GM18858 (cell line): ENCODE measurements around the gene XYLT2.

Experiments
- ATAC-seq: cut with Tn5 transposase; IDR thresholded peaks from one replicate; pipeline ENCODE4 v1.9.1; 2021; ENCODE audit not compliant: unreplicated experiment

The XYLT2 gene

DNA sequence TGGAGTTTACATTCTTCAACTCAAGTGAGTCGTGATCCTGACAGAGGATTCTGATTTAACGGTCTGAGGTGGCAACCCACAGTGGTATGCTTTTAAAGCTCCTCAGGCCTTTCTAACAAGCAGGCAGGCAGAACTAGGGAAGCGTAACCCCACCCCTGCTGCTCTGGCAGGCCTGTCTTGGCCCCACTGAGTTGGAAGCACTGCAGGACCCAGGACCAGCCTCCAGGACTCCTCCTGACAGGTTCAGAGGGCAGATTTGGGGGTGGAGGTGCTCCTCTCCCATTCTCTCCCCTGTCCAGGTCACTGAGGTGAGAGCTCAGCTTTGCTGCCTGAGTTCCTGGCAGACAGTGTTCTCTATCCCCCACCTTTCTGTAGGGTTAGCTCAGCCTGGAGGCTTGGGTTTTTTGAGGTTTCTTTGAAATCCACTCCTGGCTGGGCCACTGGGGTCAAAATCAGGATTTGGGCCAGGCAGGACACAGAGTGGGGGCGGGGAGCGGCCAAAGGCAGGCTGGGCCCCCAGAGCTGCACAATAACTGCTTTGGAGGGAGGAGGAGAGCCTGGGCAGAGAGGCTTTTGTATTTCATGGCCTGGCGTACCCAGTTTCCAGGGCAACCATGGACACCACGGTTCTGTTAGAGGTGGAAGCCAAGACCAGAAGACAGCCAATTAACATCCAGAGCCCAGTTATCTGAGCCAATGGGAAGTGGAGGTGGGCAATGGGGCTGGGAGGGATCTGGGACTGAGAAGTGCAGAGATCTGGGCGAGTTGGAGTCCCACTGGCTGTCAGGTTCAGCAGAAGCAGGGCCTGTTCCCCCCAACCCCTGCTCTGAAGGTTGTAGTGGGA is 17.5 kb downstream of the XYLT2 start:
- ATAC-seq, result no peak

DNA sequence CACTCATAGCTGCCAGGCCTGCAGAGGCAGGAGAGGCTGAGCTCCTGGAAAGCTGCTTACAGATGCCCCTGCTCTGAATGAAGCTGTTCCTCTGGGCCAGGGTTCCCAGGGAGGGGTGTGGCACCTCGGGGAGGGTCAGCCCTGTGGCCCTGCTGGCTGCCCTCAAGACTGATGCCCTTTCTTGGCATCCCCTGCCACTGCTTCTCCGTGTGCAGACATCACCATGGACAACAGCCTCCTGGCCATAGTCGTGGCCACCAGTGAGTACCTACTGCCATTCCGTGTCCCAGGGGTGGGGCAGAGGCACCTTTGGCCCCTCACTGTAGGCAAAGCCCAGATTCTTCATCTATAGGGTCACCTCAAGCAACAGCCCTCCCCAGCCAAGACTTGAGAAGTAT is 18.1 kb downstream of the XYLT2 start:
- no peak for ATAC-seq

DNA sequence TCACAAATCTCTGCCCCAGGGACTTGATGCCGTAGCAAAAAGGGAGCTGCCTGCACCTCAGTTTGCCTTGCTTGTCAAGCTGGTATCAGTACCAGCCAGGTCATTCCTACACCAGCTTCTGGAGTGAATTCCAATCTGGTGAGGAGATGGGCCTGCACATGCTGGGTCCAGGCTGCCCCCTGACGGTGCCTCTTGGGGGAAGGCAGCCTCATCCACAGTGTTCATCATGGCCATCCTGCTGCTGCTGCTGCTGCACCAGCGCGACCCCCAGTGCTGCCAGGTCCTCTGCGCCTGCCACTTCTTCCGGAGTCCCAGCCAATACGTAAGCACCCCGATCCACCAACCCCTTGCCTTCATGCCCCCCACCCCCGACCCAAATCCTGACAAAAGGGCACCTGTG is 18.8 kb downstream of the XYLT2 start:
- no peak for ATAC-seq

DNA sequence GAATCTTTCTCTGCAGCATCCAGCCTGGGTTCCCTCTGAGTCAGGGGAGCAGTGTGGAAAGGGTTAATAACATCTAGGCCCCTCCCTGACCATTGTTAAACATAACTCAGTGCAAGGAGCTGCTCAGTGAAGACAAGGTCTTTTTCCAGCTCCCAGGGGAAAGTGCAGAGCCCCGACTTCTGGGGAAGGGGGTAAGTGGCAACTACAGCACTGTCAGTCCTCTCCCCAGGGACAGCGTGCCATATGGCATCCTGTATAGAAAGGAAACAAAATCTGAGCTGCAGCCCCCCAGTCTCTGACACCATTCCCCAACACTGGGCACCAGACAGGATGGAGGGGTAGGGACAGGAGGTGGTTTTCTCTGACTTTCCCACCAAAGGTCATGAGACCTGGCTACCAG is 19.2 kb downstream of the XYLT2 start:
- ATAC-seq, result no peak

DNA sequence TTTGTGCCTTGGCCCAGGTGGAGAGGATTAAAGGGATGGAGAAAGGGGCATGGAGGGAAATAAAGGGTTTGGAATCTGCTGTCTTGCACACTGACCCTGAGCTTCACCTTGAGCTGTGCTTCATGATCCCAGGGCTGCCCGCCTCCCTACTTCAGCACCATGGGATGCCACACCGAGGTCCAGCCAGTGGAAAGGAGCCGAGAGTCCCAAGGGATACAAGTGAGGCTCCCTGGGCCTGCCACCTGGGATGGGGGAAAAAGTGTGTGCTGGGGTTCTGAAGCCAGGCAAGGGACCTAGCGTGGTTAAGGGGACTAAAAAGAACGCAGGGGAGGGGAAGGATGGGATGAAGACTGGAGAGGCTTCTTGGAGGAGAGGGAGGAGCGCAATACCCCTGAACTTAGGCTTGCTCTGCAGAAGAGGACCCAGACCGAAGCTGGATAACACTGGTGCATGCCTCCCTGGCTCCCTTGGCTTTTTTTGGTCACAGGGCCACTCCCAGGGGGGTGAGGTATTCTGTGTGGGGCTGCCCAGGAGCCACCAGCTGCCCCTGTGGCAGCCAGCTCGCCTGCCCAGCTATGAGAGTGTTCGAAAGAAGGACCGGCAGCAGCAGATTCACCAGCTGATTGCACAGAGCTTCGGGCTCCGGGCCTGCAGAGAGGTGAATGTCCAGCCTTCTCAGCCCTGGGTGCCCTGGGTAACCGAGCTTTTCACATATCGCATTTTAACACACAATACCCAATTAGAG is 19.9 kb downstream of the XYLT2 start:
- no peak for ATAC-seq

DNA sequence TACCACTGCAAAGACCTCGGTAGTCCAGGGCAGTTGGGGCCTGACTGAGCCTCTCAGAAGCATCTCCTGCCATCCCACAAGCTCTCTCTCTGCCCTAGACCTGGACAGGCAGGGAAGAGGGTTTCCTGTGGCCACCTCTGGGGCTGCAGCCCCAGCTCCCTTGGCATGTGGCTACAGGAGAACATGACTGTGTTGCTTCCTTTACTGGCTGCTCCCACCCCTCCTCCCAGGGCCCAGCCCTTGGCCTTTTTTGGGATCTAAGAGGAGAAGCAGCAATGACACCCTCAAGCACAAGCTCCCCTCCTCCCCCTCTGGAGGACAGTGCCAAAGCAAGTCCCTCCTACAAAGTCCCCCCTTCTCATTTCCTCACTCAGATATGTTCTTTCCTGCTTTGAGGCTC is 21.5 kb downstream of the XYLT2 start:
- ATAC-seq, result no peak

DNA sequence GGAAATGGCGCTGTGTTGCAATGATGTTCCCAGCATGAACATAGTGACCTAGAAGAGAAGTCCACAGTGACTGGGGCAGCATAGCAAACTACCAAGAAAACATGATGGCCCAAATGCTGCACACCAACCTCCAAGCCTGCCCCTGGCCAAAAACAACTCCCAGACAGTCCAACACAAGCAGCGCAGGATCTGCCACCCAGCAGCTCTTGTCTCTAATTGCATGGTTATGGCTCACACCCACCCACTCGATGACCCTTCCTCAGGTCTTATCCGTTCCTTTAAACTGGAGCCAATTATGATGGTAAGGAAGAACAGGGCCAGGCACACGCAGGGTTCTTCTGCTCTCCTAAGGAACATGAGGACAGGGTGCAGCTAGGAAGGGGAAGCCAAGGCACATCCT is 24.1 kb downstream of the XYLT2 start:
- ATAC-seq, result no peak

DNA sequence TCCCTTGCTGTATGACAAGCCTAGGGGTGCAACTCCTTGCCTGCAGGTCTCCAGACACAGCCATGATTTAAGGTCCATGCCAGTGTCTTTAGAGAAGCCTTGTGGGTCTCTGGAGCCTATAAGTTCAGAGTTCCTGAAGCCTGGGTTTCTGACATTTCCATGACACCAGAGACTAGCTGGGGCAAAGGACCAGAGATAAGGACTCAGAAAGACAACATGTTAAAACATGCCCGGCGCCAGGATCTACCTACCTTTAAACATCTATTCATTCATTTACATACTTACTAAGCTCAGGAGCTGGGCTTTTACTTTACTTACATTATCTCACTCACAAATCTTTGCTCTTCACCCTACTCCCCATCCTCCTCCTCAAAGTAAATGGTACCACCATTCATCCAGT is 25.6 kb downstream of the XYLT2 start:
- ATAC-seq, result no peak

DNA sequence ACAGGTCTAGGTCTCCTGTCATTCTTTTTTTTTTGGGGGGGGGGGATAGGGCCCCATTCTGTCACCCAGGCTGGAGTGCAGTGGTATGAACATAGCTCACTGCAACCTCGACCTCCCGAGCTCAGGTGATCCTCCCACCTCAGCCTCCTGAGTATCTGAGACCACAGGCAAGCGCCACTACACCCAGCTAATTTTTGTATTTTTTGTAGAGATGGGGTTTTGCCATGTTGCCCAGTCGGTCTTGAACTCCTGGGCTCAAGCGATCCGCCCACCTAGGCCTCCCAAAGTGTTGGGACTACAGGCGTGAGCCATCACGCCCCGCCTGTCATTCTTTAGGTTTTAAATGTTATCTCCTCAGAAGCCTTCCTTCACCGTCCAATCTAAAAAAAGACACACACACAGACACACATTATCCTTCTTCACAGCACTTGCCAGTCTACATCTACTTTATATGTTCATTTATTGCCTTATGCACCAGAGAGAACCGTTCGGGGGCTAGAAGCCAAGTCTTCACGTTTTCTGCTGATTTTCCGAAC is 26.4 kb downstream of the XYLT2 start:
- no peak for ATAC-seq

DNA sequence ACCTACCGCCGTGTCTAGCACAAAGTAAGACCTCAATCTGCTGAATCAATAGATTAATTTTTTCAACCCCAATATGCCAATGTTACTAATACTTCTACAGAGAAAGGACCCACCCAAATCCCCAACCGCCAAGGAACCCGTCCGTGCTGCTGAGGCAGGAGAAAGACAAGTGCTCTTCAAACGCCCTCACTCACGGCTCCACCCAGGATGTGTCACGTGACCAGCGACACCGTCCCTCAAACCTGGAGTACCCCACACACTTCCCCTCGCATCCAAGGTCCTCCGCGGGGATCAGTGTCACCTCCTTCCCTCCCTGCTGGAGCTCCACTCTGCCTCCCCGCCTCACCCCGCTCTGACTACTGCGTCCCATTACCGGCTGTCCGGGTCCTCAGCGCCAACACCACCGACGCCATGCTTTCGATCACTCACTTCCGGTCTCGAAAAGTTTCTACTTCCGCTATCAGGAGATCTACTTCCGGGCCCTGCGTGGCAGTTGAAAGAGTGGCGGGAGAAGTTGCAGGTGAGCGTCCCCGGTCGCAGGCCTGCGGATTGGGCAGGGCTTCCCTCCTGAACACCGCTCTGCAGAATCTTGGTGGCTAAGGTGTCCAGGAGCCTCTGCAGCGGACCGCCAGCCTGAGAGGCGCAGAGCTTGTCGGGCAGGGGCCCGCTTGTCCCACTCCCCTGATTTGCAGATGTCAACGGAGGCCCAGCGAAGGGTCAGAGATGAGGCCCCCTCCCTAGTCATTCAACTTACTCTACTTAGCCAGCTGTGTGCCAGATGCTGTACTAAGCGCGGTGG is 27.0 kb downstream of the XYLT2 start, which contains the start of the genes EME1 and MRPL27:
Gene EME1 (plus strand): TSS at position 472 of the 799 bp plus-strand sequence. CDS start 1,980 bp downstream, outside the sequence.
Gene MRPL27 (minus strand): TSS at position 427 of the 799 bp plus-strand sequence. CDS start 14 bp downstream, at position 413.
- ATAC-seq, result peak; percentile 76

DNA sequence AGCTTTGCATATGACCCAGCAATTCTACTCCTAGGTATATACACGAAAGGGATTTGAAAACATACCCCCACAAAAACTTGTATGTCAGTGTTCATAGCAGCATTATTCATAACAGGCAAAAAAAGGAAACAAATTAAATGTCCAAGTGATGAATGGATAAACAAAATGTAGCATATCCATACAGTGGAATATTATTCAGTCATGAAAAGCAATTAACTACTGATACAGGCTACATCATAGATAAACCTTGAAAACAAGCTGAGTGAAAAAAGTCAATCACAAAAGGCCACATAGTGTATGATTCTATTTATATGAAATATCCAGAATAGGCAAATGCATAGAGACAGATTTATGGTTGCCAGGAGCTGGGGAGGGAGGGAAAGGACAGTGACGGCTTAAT is 27.8 kb downstream of the XYLT2 start:
- ATAC-seq, result no peak

DNA sequence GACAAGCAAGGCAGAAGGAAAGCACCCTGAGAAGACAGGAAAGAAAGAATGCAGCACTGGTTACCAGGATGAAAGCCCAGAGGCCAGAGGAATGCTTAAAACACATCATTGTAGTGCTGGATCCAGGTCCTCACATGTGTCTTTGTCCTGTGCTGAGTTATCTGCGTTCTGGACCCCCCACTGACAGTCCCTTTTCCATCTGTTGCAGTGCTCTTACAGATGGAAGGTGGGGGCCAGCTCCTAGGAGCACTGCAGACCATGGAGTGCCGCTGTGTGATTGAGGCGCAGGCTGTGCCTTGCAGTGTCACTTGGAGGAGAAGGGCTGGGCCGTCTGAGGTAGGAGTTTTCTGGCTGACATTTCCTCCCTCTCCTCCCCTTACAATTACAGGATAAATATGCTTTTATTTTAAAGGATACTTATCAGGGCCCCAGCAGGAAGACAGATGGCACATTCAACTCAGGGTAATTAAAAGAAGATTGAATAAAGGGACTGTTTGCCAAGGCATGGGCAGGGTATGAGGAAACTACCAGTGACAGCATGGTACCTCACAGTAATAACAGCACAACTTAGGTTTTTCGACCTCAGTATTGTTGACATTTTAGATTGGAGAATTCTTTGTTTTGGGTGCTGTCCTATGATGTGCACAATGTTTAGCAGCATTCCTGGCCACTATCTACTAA is 30.1 kb downstream of the XYLT2 start:
- no peak for ATAC-seq

DNA sequence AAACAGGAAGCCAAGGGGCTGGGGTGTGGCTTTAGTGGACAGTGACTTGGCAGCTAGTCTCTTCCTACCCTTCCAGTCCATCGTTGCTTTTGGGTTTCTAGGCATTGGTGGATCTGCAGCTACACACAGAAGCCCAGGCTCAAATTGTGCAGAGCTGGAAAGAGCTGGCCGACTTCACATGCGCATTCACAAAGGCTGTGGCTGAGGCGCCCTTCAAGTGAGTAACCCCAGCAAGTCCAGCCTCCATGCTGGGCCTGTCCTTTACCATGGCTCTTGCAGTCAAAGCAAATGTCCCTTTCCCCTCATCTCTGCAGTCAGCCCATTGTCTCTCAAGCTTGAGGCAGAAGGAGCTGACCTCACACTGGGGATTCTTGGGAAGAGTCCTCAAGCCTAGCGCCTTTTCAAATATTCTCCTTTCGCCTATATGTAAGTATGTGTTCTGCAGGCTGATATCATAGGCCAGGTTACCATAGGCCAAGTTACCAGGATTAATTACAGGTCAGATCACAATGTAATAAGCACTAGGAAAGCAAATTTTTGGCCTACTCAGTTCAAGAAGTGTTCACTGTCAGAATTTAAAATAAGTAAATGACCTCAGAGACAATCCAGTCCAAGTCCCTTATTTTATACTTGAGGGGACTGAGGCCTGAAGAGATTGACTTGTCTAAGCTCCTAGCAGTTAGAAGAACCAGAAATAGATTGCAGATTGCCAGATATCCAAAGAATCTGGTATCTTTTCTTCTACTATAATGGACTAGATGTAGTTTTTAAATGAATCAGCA is 33.6 kb downstream of the XYLT2 start:
- no peak for ATAC-seq

DNA sequence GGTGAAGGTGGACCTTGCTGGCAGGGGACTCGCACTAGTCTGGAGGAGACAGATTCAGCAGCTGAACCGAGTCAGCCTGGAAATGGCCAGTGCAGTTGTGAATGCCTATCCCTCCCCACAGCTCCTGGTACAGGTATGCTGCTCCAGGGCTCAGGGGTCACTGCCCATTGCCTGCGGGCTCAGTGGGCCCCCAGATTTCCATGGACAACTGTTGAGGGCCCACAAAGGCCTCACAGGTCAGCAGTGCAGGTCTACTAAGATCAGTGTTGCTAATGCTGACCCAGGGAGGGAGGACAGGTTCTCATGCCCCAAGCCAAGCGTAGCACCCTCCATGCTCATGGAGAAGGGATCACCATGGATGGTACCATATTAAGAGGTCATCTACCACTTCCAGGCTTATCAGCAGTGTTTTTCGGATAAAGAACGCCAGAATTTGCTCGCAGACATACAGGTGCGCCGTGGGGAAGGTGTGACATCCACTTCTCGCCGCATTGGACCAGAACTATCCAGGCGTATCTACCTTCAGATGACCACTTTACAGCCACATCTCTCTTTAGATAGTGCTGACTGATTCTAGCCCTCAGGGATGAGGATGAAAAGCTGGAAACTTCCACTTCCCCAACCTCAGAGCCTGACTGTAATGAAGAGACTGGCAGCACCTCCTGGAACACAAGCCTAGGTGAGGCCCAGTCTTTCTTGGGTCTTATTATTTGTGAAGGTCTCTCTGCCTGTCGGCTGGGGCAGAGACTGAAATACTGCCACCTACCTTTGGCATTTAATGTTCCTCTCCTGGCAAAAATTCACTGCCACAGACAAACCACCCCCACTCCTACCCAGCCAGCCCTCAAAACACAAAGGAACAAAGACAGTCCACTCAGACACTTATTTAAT is 34.7 kb downstream of the XYLT2 start:
- no peak for ATAC-seq

DNA sequence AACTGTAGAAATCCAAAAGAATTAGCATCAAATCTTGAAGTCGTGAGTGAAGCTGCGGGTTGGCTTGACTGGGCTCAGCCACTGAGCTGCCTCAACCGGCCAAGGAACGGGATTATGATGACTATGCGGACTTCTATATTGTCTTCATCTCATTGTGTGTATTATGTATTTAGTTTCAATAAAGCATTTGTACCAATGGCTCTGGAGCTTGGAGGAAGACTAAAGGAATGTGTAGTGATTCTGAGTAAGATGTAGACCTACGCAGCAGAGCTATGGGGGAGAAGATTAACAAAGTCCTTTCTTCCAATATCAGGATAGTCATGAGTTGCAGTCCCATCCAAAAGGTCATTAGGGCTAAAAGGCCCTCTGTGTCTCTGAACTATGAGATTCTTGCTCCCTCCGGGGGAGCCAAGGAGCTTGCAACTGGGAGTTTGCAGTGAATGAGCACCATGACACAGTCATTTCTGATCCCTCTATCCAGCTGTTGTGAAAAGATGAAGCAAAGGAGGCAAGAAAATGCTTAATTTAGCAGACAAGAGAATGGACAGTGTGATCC is 35.4 kb downstream of the XYLT2 start:
- ATAC-seq, result no peak

DNA sequence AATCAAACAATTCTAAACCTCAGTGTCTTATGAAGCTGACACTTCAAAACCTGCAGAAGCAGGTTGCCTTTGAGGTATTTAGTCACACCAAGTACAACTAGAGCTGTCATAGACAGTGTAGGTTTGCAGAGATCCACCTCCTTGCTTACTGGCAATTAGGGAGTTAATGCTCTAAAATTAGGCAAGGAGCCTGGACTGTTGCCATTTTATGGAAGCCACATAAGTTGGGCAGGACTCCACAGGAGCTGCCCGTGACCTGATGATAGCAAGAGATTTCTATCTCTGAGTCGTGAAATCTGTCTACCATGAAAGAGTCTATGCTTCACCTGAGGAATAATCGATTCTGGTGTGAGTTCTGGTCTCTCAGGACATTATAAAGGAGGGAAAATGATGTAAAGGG is 36.0 kb downstream of the XYLT2 start:
- ATAC-seq, result no peak

DNA sequence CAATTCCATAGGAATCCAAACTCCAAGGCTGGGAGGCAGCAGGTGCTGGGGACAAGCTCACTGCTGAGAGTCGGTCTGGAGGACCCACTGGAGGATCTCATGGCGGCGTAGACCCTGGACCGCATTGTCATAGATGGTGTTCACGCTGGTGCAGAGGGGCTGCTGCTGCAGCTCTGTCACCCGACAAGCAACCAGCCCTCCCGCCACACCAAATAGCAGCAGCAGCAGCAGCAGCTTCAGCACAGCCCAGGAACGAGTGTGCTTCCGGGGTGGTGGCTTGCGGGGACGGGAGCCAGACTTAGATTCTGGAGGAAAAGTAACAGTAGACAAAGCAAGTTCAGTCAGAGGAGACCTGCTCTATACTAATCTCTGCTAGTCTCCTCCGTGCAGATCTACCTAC is 37.0 kb downstream of the XYLT2 start:
- ATAC-seq, result no peak

DNA sequence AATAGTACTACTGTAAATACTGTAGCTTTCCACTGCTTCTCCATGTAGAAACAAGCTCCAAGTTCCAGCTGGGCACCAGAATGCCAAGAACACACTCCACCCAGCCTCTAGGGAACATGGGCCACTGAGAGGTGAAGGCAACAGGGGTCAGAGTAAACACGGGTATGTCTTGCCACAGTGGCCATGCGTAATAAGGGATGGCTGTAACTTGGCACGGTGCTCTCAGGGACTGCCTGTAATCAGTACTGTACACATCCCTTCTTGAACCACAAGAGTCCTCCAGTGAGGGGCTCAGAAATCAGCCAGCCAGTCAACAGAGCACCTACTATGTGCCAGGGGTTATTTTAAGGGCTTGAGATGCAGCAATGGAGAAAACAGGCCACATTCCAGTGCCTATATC is 40.6 kb downstream of the XYLT2 start:
- no peak for ATAC-seq
